ENCODE data around the gene GPRC6A.
"Not testable (repeated sequence)": the region's sequence is repeated elsewhere in the genome, so short reads cannot be mapped to it uniquely, and the experiment has no call there.

Gene GPRC6A, protein sequence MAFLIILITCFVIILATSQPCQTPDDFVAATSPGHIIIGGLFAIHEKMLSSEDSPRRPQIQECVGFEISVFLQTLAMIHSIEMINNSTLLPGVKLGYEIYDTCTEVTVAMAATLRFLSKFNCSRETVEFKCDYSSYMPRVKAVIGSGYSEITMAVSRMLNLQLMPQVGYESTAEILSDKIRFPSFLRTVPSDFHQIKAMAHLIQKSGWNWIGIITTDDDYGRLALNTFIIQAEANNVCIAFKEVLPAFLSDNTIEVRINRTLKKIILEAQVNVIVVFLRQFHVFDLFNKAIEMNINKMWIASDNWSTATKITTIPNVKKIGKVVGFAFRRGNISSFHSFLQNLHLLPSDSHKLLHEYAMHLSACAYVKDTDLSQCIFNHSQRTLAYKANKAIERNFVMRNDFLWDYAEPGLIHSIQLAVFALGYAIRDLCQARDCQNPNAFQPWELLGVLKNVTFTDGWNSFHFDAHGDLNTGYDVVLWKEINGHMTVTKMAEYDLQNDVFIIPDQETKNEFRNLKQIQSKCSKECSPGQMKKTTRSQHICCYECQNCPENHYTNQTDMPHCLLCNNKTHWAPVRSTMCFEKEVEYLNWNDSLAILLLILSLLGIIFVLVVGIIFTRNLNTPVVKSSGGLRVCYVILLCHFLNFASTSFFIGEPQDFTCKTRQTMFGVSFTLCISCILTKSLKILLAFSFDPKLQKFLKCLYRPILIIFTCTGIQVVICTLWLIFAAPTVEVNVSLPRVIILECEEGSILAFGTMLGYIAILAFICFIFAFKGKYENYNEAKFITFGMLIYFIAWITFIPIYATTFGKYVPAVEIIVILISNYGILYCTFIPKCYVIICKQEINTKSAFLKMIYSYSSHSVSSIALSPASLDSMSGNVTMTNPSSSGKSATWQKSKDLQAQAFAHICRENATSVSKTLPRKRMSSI

DNA sequence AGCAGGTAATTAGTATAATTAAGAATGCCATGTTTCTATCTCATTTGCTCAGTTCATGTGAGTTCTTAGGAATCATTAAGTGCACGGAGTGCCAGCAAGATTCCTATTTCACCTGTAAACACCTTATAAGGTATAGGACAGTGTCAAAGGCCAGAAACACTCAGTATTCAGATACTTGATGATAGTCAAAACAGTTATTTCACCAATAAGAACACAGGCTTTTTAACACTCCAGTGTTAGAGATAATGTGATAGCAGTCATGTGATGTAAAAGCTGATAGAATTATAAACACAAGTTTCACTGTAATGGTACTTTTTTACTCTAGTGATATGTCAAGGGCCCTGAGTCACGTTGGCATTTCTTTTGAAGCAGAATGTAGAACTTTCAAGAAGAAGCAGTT lies at the start of gene GPRC6A:
GPRC6A (minus strand) TSS at position 101 of the 400 bp plus-strand sequence; CDS start at position 31, 70 bp downstream.
- DNase-seq = no peak

DNA sequence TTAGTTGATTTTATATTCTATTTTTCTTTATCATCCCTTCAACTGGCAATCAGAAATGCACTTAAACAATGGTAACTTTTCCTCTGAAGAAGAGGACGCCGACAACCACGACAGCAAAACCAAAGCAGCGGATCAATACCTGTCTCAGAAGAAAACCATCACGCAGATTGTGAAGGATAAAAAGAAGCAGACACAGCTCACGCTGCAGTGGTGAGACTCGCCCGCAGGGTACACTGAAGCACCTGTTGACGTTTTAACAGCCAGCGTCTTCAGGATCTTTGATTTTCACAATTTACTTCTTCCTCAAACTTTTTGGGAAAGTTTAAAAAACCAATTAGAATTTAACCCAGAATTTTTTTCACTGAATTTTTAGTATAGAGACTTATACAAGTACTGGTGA lies 48.9 kb upstream of the GPRC6A start:
- no peak for DNase-seq

DNA sequence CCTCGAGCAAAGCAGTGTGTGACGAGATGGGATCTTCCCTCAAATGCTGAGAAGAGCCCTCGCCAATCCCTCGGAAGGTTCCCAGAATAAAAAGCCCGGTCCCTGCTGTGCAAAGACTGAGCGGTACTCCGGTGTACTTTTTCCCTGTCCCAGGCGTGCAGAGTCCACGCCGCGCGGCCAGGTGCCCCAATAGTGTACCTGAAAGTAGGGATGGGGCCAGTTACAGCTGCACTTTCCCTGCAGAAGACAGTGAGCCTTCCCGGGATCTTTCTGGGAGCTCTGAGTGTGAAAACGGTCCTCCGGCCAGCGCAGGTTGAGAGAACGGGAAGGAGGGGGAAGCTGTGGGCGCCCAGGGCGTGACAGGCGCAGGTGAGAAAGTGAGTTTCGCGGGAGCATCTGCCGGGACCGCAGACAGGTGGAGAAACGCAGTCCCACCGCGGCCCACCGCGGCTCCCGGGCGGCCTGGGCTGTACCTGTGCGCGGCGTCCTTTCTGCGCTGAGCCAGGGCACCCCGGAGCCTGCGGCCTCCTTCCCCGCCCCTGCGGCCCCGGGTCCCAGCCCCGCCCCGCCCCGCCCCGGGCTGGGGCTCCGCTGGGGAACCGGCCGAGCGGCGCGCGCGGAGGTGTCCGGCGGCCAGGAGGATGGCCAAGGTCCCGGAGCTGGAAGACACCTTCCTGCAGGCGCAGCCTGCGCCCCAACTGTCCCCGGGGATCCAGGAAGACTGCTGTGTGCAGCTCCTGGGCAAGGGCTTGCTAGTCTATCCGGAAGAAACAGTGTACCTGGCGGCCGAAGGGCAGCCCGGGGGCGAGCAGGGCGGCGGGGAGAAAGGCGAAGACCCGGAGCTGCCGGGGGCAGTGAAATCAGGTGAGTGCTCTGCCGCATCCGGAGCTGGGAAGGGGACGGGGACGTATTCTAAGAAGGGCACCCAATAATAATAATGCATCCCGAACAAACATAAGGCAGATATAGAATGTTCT lies 48.0 kb upstream of the GPRC6A start, which contains the start of gene RFX6:
RFX6 (plus strand) TSS at position 608 of the 977 bp plus-strand sequence; CDS start at position 642, 34 bp downstream.
- DNase-seq = peak; percentile 61

DNA sequence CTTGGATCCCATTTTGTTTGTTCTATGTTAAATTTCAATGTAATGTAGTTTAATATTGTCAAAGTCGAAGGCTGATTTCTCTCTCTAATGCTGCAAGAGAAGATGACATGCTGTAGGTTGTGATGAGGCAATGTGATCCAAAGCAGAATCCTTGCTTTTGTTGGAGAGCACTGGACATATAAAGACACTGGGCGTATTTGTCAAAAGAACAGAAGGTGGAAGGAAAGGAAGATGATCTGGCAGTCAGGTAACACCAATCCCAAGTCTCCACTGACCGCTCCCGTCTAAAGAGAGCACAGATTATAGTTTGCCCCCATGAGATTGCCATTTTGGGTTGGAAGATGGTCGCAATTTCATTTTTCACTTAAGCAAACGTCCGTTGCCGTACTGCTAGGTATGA lies 47.2 kb upstream of the GPRC6A start:
- no peak for DNase-seq

DNA sequence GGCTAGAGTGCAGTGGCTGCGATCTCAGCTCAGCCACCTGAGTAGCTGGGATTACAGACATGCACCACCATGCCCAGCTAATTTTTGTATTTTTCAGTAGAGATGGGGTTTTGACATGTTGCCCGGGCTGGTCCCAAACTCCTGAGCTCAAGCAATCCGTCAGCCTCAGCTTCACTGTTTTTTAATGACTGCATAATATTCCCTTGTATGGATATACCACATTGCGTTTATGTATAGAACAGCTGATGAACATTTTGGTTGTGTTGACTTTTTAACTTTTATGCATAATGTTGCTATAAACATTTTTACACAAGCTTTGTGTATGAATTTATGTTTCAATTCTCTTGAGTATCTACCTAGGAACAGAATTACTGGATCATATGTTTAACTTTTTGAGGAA lies 43.9 kb upstream of the GPRC6A start:
- no peak for DNase-seq

DNA sequence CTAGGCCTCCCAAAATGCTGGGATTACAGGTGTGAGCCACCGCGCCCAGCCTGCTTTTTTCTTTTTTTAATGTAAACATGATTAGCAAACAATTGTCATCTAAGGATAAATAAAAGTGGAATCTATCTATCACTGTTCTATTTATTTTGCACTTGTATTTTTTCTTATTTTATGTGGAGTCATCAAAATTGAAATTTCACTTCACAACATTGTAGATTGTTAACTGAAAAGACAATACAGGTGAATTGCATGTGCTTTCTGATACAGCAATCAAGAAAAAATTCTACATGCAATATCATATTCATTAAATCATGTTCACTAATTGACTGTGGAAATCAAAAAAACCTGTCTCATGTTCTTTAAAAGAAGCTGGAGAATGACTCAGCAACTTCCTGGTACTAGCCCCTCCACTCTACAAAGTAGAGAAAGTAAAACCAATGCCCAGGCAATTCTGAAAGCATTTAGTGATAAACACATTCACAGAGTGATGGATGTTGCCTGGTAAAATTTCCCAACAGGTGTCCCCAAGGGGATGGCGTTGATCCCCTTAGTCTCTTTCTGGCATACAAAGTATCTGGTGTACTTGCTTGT lies 37.5 kb upstream of the GPRC6A start:
- DNase-seq = no peak

DNA sequence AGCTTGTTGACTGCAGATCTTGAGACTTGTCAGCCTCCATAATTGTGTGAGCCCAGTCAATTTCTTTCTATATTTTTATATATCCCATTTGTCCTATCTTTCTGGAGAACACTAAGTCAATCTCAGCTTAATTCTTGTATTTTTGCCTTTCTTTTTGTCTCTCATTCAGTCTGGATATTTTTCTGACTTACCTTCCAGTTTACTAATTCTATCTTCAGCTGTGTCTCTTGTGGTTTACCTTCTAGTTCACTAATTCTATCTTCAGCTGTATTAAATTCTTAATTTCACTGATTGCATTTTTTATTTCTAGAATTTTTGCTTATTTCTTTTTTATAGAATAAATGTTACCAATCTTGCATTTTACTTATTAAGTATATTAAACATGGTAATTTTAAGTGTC lies 30.4 kb upstream of the GPRC6A start:
- DNase-seq = no peak

DNA sequence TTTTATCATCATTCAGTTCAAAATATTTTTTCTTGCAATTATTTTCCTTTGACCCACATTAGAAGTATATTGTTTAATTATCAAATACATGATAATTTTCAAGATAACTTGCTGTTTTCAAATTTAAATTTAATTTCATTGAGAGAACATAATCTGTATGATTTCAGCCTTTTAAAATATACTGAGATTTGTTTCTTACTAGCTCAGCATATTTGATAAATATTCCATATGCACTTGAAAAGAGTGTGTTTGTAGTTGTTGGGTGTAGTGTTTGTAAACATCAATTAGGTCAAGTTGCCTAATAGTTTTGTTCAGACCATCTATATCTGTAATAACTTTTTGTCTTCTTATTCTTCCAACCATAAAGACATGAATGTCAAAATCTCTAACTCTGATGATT lies 29.2 kb upstream of the GPRC6A start:
- DNase-seq = no peak

DNA sequence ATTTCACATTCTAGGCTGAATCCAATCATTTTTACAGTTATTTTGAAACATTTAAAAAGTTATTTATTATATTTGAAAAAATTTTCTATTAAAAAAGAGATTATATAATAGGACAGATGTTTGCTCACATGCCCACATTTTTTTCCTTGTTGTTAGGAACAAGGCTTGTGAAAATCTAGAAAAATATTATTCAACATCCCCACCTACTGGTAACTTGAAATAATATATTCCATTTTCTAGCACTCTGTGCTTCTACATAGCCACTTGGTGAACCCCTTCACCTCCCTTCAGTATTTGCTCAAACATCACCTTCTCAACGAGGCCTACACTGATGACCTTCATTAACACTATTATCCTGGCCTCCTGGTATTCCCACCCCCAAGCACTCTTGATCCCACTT lies 18.3 kb upstream of the GPRC6A start:
- DNase-seq = no peak

DNA sequence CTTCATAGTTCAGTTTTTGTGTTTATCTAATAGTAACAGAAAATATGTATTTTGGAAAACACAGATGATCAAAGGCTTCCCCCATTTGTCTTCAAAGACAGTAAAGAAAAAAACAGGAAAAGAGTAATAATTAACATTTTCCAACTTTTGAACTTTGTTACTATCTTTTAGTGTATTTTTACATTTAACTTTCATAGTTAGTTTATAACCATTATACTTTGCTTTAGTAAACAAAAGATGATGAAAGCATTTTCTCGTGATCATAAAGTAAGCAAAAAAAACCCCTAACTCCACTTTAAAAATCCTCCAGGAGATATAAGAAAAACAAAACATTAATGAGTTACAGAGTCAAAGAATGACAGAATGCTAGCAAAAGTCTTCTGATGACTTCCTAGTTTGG lies 13.6 kb upstream of the GPRC6A start:
- no peak for DNase-seq

DNA sequence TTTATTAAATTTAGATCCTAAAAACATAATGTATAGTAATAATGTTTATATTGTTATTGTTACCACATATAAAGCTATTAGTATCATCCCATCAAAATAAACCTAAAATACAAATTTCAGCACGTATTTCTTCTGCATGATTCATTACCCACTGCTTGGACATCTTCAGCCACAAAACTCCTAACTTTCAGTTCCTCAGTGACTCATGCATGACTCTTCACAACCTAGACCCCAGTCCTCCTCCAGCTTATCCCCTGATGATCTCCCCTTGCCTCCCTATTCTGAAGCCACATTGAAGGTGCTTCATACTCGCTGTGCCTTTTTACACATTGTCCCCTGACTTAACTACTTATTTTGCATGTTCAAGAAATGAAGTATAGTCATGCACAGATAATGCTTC lies 11.2 kb upstream of the GPRC6A start:
- no peak for DNase-seq

DNA sequence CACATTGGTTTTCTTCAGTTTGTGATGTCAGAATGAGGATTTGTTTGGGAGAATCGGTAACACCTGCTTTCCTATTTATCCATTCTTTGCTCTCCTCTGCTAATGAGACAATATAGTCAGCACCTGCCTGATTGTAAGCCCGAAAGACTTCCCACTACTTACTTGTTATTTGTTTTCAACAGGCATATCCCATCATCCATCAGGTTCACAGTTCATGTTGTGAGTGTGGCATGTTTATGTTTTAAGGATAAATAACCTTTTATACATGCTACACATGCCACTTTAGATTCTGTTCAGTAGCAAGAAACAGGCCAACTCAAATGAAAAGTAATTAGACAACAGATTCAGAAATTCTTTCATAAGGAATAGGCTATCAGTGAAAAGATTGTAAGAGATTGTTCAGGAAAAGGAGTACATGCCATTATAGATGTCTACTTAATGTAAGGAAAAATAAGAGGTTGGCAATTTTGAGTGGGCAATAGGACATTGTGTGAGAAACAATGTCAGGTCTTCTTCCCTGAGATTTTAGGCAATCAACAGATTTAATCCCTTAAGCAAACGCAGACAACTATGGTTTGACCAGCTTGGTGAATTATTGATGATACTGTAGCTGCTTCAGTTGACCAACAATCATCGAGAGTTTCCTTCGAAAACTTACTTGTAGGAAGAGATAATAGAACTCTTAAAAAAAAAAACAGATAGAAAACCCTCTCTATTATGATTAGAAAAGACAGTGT lies 7.9 kb upstream of the GPRC6A start:
- no peak for DNase-seq

DNA sequence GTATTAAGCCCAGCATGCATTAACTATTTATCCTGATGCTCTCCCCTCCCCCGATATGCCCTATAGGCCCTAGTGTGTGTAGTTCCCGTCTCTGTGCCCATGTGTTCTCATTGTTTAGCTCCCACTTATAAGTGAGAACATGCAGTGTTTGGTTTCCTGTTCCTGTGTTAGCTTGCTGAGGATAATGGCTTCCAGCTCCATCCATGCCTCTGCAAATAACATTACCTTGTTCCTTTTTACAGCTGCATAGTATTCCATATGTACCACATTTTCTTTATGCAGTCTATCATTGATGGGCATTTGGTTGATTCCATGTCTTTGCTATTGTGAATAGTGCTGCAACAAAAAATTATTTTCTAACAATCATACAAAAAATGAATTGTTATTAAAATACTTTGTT lies 5.6 kb upstream of the GPRC6A start:
- not testable (repeated sequence) for DNase-seq

DNA sequence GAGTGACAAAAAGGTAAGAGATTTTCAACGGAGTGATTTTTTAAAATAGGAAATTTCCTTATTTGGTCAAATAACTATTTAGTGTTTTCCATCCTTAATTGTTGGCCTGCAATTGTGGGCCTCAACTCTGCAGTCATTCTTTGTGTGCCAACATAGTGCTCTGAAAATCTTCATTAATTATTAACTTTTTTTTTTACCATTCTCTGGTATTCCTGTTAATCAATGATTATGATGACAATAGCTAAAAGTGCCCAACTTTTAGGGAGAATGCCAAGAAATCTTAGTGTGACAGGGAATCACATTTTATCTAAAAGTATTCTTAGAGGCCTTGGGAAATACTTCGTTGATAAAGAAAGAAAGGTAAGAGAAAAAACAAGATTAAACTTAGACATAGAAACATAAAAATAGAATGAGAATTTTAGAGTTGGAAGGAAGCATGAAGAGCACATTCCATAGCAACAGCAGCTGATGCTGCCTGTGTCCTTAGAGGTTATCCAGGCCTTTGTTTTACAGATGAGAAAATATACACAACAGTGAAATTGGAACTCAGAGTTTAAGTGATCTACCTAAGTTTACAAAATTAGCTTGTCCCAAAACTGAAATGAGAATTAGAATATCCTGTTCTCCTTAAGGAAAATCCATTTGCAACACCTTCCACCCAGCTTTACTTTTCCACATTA lies 1.2 kb downstream of the GPRC6A start:
- no peak for DNase-seq

DNA sequence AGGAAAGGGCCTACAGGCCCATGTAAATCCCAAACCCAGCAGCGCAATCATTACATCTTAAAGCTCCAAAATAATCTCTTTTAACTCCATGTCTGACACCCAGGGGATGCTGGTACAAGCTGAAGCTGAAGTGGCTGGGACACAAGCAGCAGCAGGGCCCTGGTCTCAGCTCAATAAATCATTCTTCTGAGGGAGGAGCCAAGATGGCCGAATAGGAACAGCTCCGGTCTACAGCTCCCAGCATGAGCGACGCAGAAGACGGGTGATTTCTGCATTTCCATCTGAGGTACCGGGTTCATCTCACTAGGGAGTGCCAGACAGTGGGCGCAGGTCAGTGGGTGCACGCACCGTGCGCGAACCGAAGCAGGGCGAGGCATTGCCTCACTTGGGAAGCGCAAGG lies 12.5 kb downstream of the GPRC6A start:
- DNase-seq = not testable (repeated sequence)

DNA sequence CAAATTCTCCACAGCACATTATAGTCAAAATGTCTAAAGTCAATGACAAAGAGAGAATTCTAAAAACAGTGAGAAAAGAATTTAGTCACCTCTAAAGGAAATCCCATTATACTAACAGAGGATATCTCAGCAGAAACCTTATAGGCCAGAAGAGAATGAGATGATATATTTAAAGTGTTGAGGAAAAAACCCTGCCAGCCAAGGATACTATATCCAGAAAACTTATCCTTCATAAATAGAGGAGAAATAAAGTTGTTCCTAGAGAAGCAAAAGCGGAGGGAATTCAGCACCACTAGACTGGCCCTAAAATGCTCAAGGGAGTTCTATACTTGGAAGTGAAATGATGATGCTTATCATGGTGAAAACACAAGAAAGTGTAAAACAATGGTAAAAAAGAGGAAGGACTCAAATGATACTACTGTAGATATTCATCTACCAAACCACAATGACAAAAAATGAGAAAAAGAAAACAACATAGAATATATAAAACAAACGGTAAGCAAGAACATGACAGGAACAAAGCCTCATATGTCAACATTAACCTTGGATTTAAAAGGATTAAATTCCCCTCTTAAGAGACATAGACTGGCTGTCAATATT lies 16.7 kb downstream of the GPRC6A start:
- no peak for DNase-seq

DNA sequence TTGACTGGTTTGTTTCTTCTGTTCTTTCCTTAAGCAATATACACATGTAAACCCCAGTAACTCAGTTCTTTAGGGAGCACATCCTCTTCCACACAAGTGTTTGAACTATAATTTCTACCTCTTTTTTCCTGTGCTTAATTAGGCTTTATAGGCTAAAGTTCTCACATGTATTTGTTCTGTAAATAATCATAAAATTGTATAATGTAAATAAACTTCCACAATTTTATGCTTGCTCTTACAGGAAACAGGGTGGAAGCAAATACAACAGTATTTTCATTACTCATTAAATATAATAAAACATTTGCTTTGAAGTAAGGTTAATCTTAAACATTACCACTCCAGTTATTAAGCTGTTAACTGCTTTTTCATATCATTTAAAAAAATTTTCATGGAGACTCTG lies 26.9 kb downstream of the GPRC6A start:
- DNase-seq = no peak

DNA sequence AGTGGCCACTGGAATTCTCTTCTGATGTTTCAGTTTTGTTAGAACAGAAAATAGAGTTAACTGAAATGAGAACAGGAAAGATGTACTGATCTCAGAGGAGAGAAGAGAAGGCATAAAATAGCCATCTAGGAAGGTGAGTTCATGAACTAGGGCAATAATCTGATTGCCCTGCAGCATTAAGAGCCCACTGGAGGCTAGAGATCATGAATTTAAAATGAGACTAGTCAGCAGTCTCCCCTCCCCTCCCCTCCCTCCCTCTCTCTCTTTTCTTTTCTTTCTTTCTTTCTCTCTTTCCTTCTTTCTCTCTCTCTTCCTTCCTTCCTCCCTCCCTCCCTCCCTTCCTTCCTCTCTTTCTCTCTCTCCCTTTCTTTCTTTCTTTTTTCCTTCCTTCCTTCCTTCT lies 28.9 kb downstream of the GPRC6A start:
- DNase-seq = no peak

DNA sequence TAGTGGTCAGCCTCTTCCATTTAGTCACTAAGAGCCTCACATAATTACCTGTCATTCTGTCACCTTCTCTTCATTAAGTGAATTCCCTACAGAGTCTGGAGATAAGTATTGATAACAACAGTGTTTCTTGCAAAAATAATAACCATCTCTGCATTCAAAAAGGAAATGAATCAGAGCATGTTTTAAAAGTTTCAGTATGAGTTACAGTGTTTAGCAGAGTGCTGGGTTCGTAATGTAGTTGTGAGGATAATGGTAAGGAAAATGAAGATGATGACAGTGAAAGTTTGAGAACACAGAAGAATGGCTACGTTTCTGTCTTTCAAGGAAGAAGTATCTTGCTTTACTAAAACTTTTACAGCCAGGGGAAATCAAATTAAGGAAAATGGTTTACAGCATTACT lies 31.3 kb downstream of the GPRC6A start:
- no peak for DNase-seq

DNA sequence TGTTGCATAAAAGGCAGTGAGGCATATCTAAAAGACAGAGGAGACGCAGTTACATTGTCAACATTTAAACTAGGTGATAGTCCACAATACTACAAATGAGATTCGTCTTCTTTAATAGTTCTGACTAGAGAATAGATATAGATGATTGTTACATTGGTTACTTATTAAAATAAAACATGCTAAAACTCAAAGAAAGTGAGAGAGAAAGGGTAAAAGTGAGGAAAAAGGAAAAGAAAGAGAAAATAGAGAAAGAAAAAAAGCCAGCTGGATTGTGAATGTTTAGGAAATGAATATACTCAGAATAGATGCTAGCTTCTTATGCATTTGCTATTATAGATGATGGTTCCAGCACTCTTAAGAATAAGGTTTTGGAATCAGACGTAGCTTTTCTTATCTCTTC lies 35.7 kb downstream of the GPRC6A start:
- no peak for DNase-seq

Measured in islet precursor cell (in vitro differentiated cells).